Right lobe of liver (tissue), 6 donors: ENCODE data around the gene GSN. TPM values are rescaled to one million over a fixed set of nuclear protein-coding genes. Genes with fewer than 3 reads are reported as not detected.

Source experiments
- ATAC-seq, 4 donors: fragments of 200-7000 bp; cut with Tn5 transposase; one replicate each; pipeline ENCODE4 v1.9.1; 2020; ENCODE audit warnings: mild to moderate bottlenecking in 4 of 4, moderate library complexity in 4 of 4
- DNase-seq, 3 donors: peaks; one replicate each; pipeline ENCODE4 v3.0.0-alpha.2; 2020
- H3K27ac ChIP-seq, 3 donors: fragments of 200-600 bp; one replicate each; pipeline ENCODE4 v1.8.0; 2022
- H3K27me3 ChIP-seq, 2 donors: fragments of 200-600 bp; one replicate each; pipeline ENCODE4 v1.8.0; 2022
- H3K36me3 ChIP-seq, 4 donors: fragments of 200-600 bp; sonication (generic) in 1 of 4; one replicate each; pipeline versions ENCODE4 v1.5.1 to v1.8.0; 2017 to 2022; ENCODE audit warnings: control low read depth in 1 of 4
- H3K4me1 ChIP-seq, 4 donors: fragments of 200-600 bp; sonication (generic) in 1 of 4; one replicate each; pipeline versions ENCODE4 v1.5.1 to v1.8.0; 2017 to 2022; ENCODE audit warnings: control low read depth in 1 of 4
- H3K4me3 ChIP-seq, 3 donors: fragments of 200-600 bp; one replicate each; pipeline ENCODE4 v1.8.0; 2022
- H3K9me3 ChIP-seq, 4 donors: fragments of 200-600 bp; sonication (generic) in 1 of 4; one replicate each; pipeline versions ENCODE4 v1.5.1 to v1.8.0; 2017 to 2022; ENCODE audit warnings: control low read depth in 1 of 4
- POLR2A ChIP-seq: fragments of 450-650 bp; IDR thresholded peaks from one replicate; pipeline ENCODE4 v1.6.1; 2017; ENCODE audit warnings: antibody characterized with exemption, mild to moderate bottlenecking
- WGBS: methylation state at CpG from one replicate; pipeline ENCODE4 v1.1.6; 2018; ENCODE audit warnings: low coverage, low lambda C conversion rate; ENCODE audit not compliant: insufficient coverage; ENCODE audit errors: missing lambda C conversion rate; 5-methylcytosine and 5-hydroxymethylcytosine counted together
- intact Hi-C, 2 donors: fragments of 100-400 bp; cut with DNase I; formaldehyde crosslinking; loops; one replicate each; pipeline versions ENCODE4 v1.11.2 to v1.14.1; 2022
- total RNA-seq, 6 experiments: library from RNA; depleted of rRNA in 2 of 6; stranded (reverse); fragments of >200 nt in 2 of 6; fragmentation: NEBNext Ultra II Directional in 3 of 6; extraction: Animal tissue kit (Norgen Biotek cat#: 25700) in 3 of 6; gene quantifications; one replicate each; pipeline versions ENCODE4 v1.1.0 to v1.2.4, GENCODE V29; 2016 to 2023
- TF ChIP-seq, protein P1 (sequence below), 4 donors: fragments of 200-600 bp in 3 of 4; fragments of 450-650 bp in 1 of 4; IDR thresholded peaks; one replicate each; pipeline versions ENCODE4 v1.5.1 to v1.8.0; 2016 to 2022; ENCODE audit warnings: antibody characterized with exemption in 4 of 4, mild to moderate bottlenecking in 2 of 4
- donor health status: DM: no; HTN: yes; CAD: no.
- donor health status: DM: no; HTN: no; CAD: no.
- donor health status: DM: no; HTN: no; CAD: no.
- donor health status: DM: no; HTN: yes; CAD: no.
- donor health status: DM: no; HTN: yes; CAD: no.

Gene GSN
- total RNA-seq, 6 experiments from 2014 or later: 23.1 to 96.9 (median 38.8) TPM

DNA sequence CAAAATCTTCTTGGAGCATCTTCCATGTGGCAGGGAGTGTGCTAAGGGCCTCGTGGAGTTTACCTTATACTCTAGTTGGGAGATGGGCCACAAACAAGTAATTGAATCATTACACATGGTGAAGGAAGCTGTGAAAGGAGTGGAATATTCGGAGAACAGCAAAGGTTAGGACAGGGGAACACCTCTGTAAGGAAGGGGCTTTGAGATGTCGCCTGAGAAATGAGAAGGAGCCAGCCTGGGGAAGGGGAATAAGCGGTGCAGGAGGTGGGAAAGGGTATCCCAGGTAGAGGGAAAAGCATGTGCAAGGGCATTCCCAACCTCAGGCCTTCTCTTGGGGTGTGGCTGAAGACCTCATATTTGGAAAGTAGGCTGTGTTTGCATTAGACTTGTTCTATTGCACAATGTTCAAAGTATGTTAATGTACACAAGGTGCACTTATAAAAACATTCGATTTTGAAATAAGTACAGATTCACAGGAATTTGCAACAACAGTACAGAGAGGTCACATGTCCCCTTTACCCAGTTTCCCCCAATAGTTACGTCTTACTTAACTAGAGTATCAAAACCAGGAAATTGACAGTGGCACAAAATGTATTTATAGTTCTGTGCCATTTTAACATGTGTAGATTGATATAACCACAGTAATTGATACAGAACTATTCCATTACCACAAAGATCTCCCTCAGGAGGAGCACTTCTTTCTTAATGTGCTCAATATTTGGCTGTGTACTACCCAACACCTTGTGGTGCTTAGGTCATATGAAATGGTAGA, 104.5 kb downstream of the GSN start:
- TF ChIP-seq, protein P1, sequence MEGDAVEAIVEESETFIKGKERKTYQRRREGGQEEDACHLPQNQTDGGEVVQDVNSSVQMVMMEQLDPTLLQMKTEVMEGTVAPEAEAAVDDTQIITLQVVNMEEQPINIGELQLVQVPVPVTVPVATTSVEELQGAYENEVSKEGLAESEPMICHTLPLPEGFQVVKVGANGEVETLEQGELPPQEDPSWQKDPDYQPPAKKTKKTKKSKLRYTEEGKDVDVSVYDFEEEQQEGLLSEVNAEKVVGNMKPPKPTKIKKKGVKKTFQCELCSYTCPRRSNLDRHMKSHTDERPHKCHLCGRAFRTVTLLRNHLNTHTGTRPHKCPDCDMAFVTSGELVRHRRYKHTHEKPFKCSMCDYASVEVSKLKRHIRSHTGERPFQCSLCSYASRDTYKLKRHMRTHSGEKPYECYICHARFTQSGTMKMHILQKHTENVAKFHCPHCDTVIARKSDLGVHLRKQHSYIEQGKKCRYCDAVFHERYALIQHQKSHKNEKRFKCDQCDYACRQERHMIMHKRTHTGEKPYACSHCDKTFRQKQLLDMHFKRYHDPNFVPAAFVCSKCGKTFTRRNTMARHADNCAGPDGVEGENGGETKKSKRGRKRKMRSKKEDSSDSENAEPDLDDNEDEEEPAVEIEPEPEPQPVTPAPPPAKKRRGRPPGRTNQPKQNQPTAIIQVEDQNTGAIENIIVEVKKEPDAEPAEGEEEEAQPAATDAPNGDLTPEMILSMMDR (IDR thresholded peaks at IDR 0.05): peak in 1 of 4 donors; percentile 19
- no peak for TF ChIP-seq POLR2A
- H3K4me1 ChIP-seq: peaks cover 0 to 42% (median 15%) of the 10 kb centered on the region in 4 donors
- ATAC-seq (peak in 3 of 4 donors; percentile 0 to 8 (median 2)), DNase-seq (no peak)
- H3K27ac ChIP-seq: peak overlapping the region; percentile 83 to 98 (median 98)
- intact Hi-C loops: loop anchor here (5.0 kb wide), 1 partner anchor 50 kb away; no protein-coding TSS in a partner anchor
- H3K36me3 ChIP-seq: no peaks in the 10 kb centered on the region
- H3K27me3 ChIP-seq: no peaks in the 10 kb centered on the region
- no peak overlapping the region for H3K4me3 ChIP-seq
- WGBS: 55% methylated on average over 6 of the region's 6 CpGs
- no peaks in the 10 kb centered on the region for H3K9me3 ChIP-seq

DNA sequence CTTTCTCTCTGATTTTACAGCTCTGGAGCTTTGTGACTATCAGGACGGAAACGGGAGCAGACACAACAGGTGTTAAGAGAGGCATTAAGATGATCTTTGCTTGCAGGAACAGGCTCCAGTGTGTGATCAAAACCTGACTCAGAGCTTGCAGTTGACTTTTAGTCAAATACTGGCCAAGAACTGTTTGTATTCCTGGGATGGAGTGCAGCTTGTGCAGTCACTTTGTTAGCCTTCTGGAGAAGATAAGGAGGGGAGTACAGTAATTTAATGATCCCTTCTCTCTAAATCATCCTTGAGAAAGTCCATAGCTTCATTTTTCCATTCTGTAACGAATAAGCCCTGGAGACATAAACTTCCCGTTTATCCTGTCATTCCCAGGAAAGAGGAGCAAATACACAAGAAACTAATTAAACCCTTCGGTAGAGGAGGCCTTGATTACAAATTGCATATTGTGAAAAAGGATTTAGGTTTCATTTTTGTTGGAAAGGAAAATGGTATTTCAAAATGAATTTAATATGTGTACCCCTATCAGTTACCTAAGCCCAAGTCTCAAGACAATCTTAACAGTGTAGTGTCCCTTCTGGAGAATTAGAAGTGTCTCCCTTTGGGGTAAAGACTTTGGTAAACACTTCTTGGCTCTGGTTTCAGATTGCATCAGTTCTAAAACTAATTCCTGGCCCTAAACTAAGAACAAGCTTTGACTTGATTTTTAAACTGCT, 105.2 kb downstream of the GSN start:
- TF ChIP-seq, protein P1 (IDR thresholded peaks at IDR 0.05): no peak
- peak; percentile 31 for TF ChIP-seq POLR2A
- DNase-seq: no peak
- Histone ChIP-seq H3K27ac (peak overlapping the region; percentile 83 to 98 (median 98)), H3K4me1 (peaks cover 0 to 42% (median 15%) of the 10 kb centered on the region in 4 donors), H3K9me3 (no peaks in the 10 kb centered on the region), H3K27me3 (no peaks in the 10 kb centered on the region), H3K36me3 (no peaks in the 10 kb centered on the region), H3K4me3 (no peak overlapping the region)
- peak in 3 of 4 donors; percentile 0 to 19 (median 1) for ATAC-seq
- intact Hi-C loops: loop anchor here (5.0 kb wide), 1 partner anchor 51 kb away; no protein-coding TSS in a partner anchor
- WGBS: 15% methylated on average over 5 of the region's 5 CpGs

DNA sequence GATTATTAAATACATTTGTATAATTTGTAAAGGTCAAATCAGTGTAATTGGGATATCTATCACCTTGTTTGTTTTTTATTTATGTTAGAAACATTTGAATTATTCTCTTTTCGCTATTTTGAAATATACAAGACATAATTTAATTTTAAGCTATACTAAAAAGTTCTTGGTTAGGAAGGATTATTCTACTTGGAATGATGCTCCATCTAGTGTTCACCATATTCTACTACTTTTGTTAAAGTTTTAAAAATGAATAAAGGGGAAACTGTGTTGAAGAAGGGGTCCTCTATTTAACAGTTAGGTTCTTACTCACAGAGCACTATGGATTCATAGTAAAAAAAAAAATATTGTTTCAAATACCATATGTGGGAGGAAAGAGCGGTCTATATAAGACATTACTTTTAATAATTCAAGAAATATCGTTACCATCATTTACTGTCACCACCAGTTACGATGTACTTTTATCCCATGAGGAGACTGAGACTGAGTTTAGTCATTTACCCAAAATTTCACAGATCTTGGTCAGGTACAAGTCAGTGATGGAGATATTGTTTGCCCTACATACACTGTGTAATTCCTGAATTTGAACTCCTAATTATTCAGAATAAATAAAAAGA, 108.4 kb downstream of the GSN start:
- H3K27me3 ChIP-seq: no peaks in the 10 kb centered on the region
- DNase-seq: no peak
- no peaks in the 10 kb centered on the region for H3K36me3 ChIP-seq
- H3K27ac ChIP-seq: no peak overlapping the region
- no peak overlapping the region for H3K4me3 ChIP-seq
- H3K4me1 ChIP-seq: peaks cover 0 to 32% (median 15%) of the 10 kb centered on the region in 4 donors
- intact Hi-C loops: no loop called here
- WGBS: 83% methylated on average over 4 of the region's 4 CpGs
- ATAC-seq: peak in 1 of 4 donors; percentile 16
- TF ChIP-seq POLR2A: no peak
- TF ChIP-seq, protein P1 (IDR thresholded peaks at IDR 0.05): peak; percentile 52 to 61 (median 56)
- H3K9me3 ChIP-seq: no peaks in the 10 kb centered on the region

GRCh38 chr9:121380846-121381245, 112.9 kb downstream of the GSN start:
- TF ChIP-seq POLR2A: no peak
- TF ChIP-seq, protein P1 (IDR thresholded peaks at IDR 0.05): no peak
- Histone ChIP-seq H3K27ac (no peak overlapping the region), H3K27me3 (no peaks in the 10 kb centered on the region), H3K36me3 (no peaks in the 10 kb centered on the region), H3K4me1 (no peaks in the 10 kb centered on the region), H3K4me3 (no peak overlapping the region), H3K9me3 (no peaks in the 10 kb centered on the region)
- no peak for DNase-seq
- intact Hi-C loops: no loop called here
- no peak for ATAC-seq

Other genes with a start within 250 kb of the GSN start
- gene C5, start 217.9 kb upstream of the GSN start, total RNA-seq: 100 to 1,000 TPM; 251 to 616 (median 411) TPM
- 1 to 10 TPM; 2.8 to 5.6 (median 4.2) TPM for gene CNTRL, start 193.2 kb upstream of the GSN start, total RNA-seq
- 10 to 100 TPM; 29.0 to 65.1 (median 53.5) TPM for gene RAB14, start 66.3 kb upstream of the GSN start, total RNA-seq
- 100 to 1,000 TPM; 232 to 655 (median 443) TPM for gene STOM, start 102.1 kb downstream of the GSN start, total RNA-seq
- gene GGTA1, start 231.7 kb downstream of the GSN start, total RNA-seq: 1 to 10 TPM in 5 of 6 experiments, under 1 TPM in 1; 0.43 to 3.5 (median 1.5) TPM